ENCODE measurements around the gene NLRC3.

GRCh38 chr16:3625911-3626732, 48.9 kb upstream of the NLRC3 start:
- TF ChIP-seq CTCF (IDR thresholded peaks at IDR 0.05): no peak
- TF ChIP-seq POLR2A (IDR thresholded peaks at IDR 0.05): no peak
